SU-DHL-6 (cell line): Measurements from ENCODE around the gene SYNJ2.

ENCODE experiments used
- EZH2phosphoT487 ChIP-seq: fragments of 200-600 bp; sonication (generic), shearing (Covaris generic); conservative IDR thresholded peaks from 2 replicates; pipeline ENCODE4 v1.6.1; 2018; ENCODE audit warnings: mild to moderate bottlenecking, antibody characterized with exemption, low read length, moderate library complexity, mixed read lengths
- TF ChIP-seq, protein P1 (sequence below): fragments of 200-600 bp; sonication (generic); IDR thresholded peaks from one replicate; pipeline ENCODE4 v1.5.1; 2017; ENCODE audit warnings: antibody characterized with exemption, mild to moderate bottlenecking, low read length, moderate library complexity; ENCODE audit not compliant: insufficient read depth, poor library complexity, severe bottlenecking

DNA sequence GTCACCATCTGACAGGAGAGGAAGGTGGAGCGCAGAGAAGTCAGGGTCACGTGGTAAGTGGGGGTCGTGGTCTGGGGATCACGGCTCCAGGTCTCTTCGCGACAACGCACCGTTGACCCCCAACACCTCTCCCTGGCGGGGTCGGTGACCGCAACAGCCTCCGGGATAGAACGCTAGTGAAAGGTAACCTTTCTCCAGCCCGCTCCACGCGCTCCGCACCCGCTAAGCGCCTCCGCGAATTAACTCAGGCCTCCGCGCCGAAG lies 600 bp upstream of the SYNJ2 start:
- TF ChIP-seq, protein P1, sequence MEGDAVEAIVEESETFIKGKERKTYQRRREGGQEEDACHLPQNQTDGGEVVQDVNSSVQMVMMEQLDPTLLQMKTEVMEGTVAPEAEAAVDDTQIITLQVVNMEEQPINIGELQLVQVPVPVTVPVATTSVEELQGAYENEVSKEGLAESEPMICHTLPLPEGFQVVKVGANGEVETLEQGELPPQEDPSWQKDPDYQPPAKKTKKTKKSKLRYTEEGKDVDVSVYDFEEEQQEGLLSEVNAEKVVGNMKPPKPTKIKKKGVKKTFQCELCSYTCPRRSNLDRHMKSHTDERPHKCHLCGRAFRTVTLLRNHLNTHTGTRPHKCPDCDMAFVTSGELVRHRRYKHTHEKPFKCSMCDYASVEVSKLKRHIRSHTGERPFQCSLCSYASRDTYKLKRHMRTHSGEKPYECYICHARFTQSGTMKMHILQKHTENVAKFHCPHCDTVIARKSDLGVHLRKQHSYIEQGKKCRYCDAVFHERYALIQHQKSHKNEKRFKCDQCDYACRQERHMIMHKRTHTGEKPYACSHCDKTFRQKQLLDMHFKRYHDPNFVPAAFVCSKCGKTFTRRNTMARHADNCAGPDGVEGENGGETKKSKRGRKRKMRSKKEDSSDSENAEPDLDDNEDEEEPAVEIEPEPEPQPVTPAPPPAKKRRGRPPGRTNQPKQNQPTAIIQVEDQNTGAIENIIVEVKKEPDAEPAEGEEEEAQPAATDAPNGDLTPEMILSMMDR, result no peak
- TF ChIP-seq EZH2phosphoT487, result peak; percentile 81; the same call in 1 of the 2 replicates
